Lower leg skin (tissue), 4 donors: ENCODE results near the gene TTC17. TPM values are rescaled to one million over a fixed set of nuclear protein-coding genes. Genes with fewer than 3 reads are reported as not detected.

ENCODE experiments used
- DNase-seq, 2 donors: peaks; one replicate each; pipeline ENCODE4 v3.0.0-alpha.2; 2019; ENCODE audit warnings: low spot score in 2 of 2
- H3K4me3 ChIP-seq: fragments of 200-600 bp; sonication (generic); 2 replicates; pipeline ENCODE4 v1.5.1; 2017; ENCODE audit warnings: mild to moderate bottlenecking, low read depth; ENCODE audit not compliant: poor library complexity, severe bottlenecking
- POLR2A ChIP-seq, 2 donors: fragments of 450-650 bp; IDR thresholded peaks; one replicate each; pipeline ENCODE4 v1.6.1; 2016 to 2017; ENCODE audit warnings: antibody characterized with exemption in 2 of 2, mild to moderate bottlenecking in 1 of 2, moderate library complexity in 1 of 2
- WGBS, 2 donors: methylation state at CpG; one replicate each; pipeline ENCODE4 v1.1.5; 2018; 5-methylcytosine and 5-hydroxymethylcytosine counted together
- intact Hi-C: fragments of 100-400 bp; cut with DNase I; formaldehyde crosslinking; loops from one replicate; pipeline ENCODE4 v1.15.0; 2023; ENCODE audit warnings: low total_unique reads
- total RNA-seq, 4 donors: library from RNA; depleted of rRNA; stranded (reverse); fragments of >200 nt; gene quantifications; one replicate each; pipeline ENCODE4 v1.1.0, GENCODE V29; 2016
- TF ChIP-seq, protein P1 (sequence below), 3 donors: fragments of 450-650 bp; IDR thresholded peaks; one replicate each; pipeline ENCODE4 v1.5.1; 2016; ENCODE audit warnings: antibody characterized with exemption in 3 of 3, mild to moderate bottlenecking in 3 of 3, moderate library complexity in 2 of 3

The TTC17 gene
- total RNA-seq, 4 donors from 2014 or later = 62.6 to 71.4 (median 68.4) TPM

DNA sequence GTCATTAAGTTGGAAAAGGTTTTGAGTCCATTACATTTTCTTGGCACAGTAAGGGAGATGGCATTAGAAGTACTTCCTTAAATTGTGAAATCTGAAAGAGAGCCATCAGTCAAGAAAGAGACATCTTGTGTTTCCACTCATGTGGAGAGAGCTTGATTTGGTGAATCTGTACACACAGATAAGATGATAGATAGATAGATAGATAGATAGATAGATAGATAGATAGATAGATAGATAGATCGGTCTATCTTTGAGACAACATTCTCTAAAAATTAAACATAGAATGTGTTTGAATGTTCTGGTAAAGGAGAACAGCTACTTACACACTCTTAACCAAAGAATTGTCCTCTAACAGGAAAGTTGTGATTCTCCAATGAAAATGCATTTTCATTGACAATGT is 76.2 kb downstream of the TTC17 start:
- no peak overlapping the region for H3K4me3 ChIP-seq
- intact Hi-C loops = no loop called here
- WGBS, 2 donors = 90 to 97% methylated on average over 1 of the region's 1 CpG
- DNase-seq = no peak
- no peak for TF ChIP-seq POLR2A (IDR thresholded peaks at IDR 0.05)
- TF ChIP-seq, protein P1, sequence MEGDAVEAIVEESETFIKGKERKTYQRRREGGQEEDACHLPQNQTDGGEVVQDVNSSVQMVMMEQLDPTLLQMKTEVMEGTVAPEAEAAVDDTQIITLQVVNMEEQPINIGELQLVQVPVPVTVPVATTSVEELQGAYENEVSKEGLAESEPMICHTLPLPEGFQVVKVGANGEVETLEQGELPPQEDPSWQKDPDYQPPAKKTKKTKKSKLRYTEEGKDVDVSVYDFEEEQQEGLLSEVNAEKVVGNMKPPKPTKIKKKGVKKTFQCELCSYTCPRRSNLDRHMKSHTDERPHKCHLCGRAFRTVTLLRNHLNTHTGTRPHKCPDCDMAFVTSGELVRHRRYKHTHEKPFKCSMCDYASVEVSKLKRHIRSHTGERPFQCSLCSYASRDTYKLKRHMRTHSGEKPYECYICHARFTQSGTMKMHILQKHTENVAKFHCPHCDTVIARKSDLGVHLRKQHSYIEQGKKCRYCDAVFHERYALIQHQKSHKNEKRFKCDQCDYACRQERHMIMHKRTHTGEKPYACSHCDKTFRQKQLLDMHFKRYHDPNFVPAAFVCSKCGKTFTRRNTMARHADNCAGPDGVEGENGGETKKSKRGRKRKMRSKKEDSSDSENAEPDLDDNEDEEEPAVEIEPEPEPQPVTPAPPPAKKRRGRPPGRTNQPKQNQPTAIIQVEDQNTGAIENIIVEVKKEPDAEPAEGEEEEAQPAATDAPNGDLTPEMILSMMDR (IDR thresholded peaks at IDR 0.05) = no peak

DNA sequence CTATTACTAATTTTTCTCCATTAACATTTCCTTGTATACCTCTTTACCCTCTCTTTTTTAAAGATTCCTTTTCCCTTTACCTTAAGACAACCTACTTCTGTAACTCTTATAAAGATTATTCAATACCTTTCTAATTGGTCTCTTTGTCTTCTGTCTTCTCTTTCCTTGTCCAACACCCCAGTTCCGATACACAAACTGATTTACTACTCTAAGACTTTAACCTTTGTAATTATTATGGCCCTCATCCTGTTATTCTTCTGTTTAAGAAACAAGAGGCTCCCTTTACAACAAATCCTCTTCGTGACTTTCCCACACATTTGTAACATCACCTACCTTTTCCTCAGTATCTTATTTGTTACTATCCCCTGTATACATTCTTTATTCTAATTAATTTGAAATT is 81.8 kb downstream of the TTC17 start:
- WGBS, 2 donors = 94 to 98% methylated on average over 2 of the region's 2 CpGs
- TF ChIP-seq POLR2A (IDR thresholded peaks at IDR 0.05) = no peak
- TF ChIP-seq, protein P1 (IDR thresholded peaks at IDR 0.05) = no peak
- intact Hi-C loops = no loop called here
- DNase-seq = no peak
- no peak overlapping the region for H3K4me3 ChIP-seq

DNA sequence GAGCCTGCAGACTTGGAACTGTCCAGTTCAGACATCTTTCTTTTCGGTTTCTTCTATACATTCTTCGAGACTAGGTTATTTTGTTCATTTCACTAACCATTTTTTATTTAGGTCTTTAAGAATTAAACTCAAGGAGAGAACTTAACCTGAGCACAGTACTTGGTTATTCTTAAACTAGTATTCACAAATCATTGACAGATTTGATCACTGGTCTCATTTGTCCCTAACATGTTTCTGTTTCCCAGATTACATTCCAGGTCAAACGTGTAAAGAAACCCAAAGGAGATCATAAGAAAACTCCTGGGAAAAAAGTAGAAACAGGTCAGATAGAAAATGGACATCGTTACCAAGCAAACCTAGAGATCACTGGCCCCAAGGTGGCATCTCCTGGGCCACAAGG is 85.1 kb downstream of the TTC17 start:
- 98 to 99% methylated on average over 4 of the region's 4 CpGs for WGBS, 2 donors
- TF ChIP-seq, protein P1 (IDR thresholded peaks at IDR 0.05) = no peak
- no peak for TF ChIP-seq POLR2A (IDR thresholded peaks at IDR 0.05)
- DNase-seq = no peak
- H3K4me3 ChIP-seq = no peak overlapping the region
- intact Hi-C loops = no loop called here

DNA sequence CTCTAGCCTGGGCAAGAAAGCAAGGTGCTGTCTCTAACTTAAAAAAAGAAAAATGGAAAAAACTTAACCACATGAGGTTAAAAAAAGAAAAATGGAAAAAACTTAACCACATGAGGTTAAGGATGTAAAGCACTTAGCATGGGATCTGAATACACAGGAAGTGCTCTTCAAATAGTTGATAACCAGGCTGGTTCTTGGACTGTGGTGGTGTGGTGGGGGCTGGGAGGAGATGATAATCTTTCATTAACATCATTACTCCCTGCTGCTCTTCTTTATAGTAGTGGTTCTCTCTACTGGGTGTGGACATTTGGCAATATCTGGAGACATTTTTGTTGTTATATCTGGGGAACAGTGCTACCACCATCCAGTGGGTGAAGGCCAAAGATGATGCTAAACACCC is 88.4 kb downstream of the TTC17 start:
- intact Hi-C loops = no loop called here
- H3K4me3 ChIP-seq = no peak overlapping the region
- DNase-seq = no peak
- TF ChIP-seq, protein P1 (IDR thresholded peaks at IDR 0.05) = no peak
- no peak for TF ChIP-seq POLR2A (IDR thresholded peaks at IDR 0.05)

DNA sequence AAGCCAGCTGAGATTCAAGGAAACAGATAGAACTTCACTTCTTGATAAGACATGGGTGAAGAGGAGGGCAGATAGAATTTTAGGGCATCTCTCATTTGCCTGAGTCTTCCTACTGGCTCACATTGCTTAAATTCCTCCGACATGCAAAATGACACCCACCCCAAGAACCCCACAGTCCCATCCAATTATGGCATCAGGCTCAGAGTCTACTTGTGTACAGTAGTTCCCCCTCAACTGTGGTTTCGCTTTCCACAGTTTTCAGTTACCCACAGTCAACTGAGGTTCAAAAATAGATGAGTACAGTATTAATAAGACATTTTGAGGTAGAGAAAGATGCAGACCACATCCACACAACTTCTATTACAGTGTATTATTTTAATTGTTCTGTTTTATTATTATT is 99.8 kb downstream of the TTC17 start:
- intact Hi-C loops = no loop called here
- no peak for DNase-seq
- 94 to 100% methylated on average over 2 of the region's 2 CpGs for WGBS, 2 donors

DNA sequence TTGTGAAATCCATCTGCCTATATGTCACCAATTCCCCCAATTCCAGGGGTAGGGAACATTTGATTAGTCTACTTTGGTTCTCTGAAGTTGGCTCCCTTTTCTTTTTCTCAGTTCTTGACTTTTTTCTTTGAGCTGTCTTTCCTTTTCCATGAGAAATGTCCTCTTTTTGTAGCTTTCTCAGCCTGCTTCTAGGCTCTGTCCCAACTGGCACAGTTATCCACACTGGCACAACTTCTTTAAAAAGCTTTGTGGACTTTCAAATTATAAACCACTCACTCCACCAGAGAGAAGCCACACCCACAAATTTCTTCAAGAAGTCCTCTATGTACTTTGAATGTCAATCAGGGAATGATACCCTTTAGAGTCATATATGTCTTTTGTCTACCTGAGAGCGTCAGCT is 100.5 kb downstream of the TTC17 start:
- WGBS, 2 donors = 97 to 98% methylated on average over 1 of the region's 1 CpG
- no peak for DNase-seq
- TF ChIP-seq POLR2A (IDR thresholded peaks at IDR 0.05) = no peak

More for the DNA sequence above, 99.8 kb downstream of the TTC17 start:
- no peak for TF ChIP-seq POLR2A (IDR thresholded peaks at IDR 0.05)
- TF ChIP-seq, protein P1 (IDR thresholded peaks at IDR 0.05) = no peak
- no peak overlapping the region for H3K4me3 ChIP-seq

More for the DNA sequence above, 100.5 kb downstream of the TTC17 start:
- H3K4me3 ChIP-seq = no peak overlapping the region
- intact Hi-C loops = no loop called here
